Measurements from ENCODE around the gene B9D1. TPM values are rescaled to one million over a fixed set of nuclear protein-coding genes. Genes with fewer than 3 reads are reported as not detected.
A peak's percentile ranks its signal among the peaks of the same experiment; 100 is the strongest.

The B9D1 gene
- total and polyA plus RNA-seq, 2 of the 13 experiments (the other 11 are each of a cell fraction or from before 2014, with no cell fraction given), result 27.7 to 31.1 TPM

- TF ChIP-seq ARID5B (CRISPR knock-in tag; IDR thresholded peaks at IDR 0.05) (no peak), SIN3A (IDR thresholded peaks at IDR 0.05; ENCODE audit: borderline replicate concordance, low read depth, low read length) (peak; percentile 27; the same call in 1 of the 2 replicates), ZNF615 (CRISPR knock-in tag; IDR thresholded peaks at IDR 0.05; ENCODE audit: borderline replicate concordance) (peak; percentile 36; the same call in 1 of the 2 replicates), MLLT10 (CRISPR knock-in tag; IDR thresholded peaks at IDR 0.05) (no peak), ZNF574 (CRISPR knock-in tag; IDR thresholded peaks at IDR 0.05) (no peak), ZFP82 (CRISPR knock-in tag; IDR thresholded peaks at IDR 0.05; ENCODE audit: borderline replicate concordance) (0 out of 2 replicates have a peak, but pooled peaks have one; percentile 5), NFE2L1 (CRISPR knock-in tag; IDR thresholded peaks at IDR 0.05; ENCODE audit: borderline replicate concordance) (no peak)
Measured at GRCh38 chr17:19337712-19338023, 24.9 kb downstream of the B9D1 start (continued).
